ENCODE data around the gene REX1BD. TPM values are rescaled to one million over a fixed set of nuclear protein-coding genes. Genes with fewer than 3 reads are reported as not detected.
A peak's percentile ranks its signal among the peaks of the same experiment; 100 is the strongest.

REX1BD gene
- total and polyA plus RNA-seq, 2 of the 4 experiments (the other 2 are of a cell fraction) = 14.2 to 44.6 TPM

GRCh38 chr19:18612772-18613588 lies 24.4 kb downstream of the REX1BD start, which contains the start of gene TMEM59L:
Gene TMEM59L (plus strand): TSS chr19:18612870. CDS start chr19:18612959, 89 bp downstream.
- ChIA-PET POLR2A (ENCODE audit: unreplicated experiment) (no interaction called here), CTCF (no interaction called here)
- Histone ChIP-seq H2AFZ (replicated peaks; ENCODE audit: low read length, poor library complexity) (peak within 1 kb of the TSS; percentile 93), H2BK20ac (ENCODE audit: low read depth, low read length) (no peak within 1 kb of the TSS), H4K91ac (ENCODE audit: insufficient read depth, low read depth, low read length) (no peak within 1 kb of the TSS; the same call in 1 of the 2 replicates), H4K8ac (ENCODE audit: low read depth in 2 of 2, low read length in 2 of 2) (peak within 1 kb of the TSS in 1 of 2 experiments; percentile 79; a peak in 1 of 4 replicates), H3K4me3 (ENCODE audit: insufficient read depth, low read depth, low read length) (peak within 1 kb of the TSS; percentile 69), H4K20me1 (ENCODE audit: insufficient read depth, low read length) (peaks cover 4% of the 10 kb centered on the region; the same call in 1 of the 2 replicates), H3K27me3 (ENCODE audit: control insufficient read depth, insufficient read depth, low read length) (peaks cover 57% of the 10 kb centered on the region), H3K14ac (replicated peaks; ENCODE audit: low read depth, low read length) (no peak within 1 kb of the TSS; the same call in 1 of the 2 replicates), H3K9me3 (ENCODE audit: control insufficient read depth, insufficient read depth, low read length) (peaks cover 4% of the 10 kb centered on the region; the same call in 1 of the 2 replicates), H3K9ac (ENCODE audit: low read depth, low read length) (peak within 1 kb of the TSS; percentile 41), H4K5ac (ENCODE audit: low read depth, low read length) (no peak within 1 kb of the TSS), H3K27ac (ENCODE audit: insufficient read depth, low read length) (no peak within 1 kb of the TSS; the same call in 1 of the 2 replicates), H3K18ac (ENCODE audit: low read depth, low read length) (no peak within 1 kb of the TSS), H3K56ac (ENCODE audit: extremely low read depth, insufficient read depth, low read length) (no peak within 1 kb of the TSS; the same call in 1 of the 2 replicates), H3K23ac (ENCODE audit: low read depth, low read length) (peak within 1 kb of the TSS; percentile 38; the same call in 1 of the 2 replicates), H2BK15ac (ENCODE audit: low read depth, low read length) (no peak within 1 kb of the TSS), H2AK5ac (ENCODE audit: low read depth, low read length) (peak within 1 kb of the TSS; percentile 76), H3K36me3 (ENCODE audit: control insufficient read depth, insufficient read depth, low read length) (no peaks in the 10 kb centered on the region), H2BK5ac (ENCODE audit: low read depth, low read length, poor library complexity, severe bottlenecking) (no peak within 1 kb of the TSS), H3K4me1 (ENCODE audit: control insufficient read depth, insufficient read depth, low read length) (peaks cover 7% of the 10 kb centered on the region; the same call in 1 of the 2 replicates), H3K79me1 (ENCODE audit: low read depth in 1 of 2, low read length in 2 of 2) (no peaks in the 10 kb centered on the region), H3K4me2 (ENCODE audit: low read depth, low read length) (peak within 1 kb of the TSS; percentile 91), H3K9me1 (ENCODE audit: insufficient read depth, low read length) (no peaks in the 10 kb centered on the region), H2AK9ac (replicated peaks; ENCODE audit: low read depth, low read length, poor library complexity) (peak within 1 kb of the TSS; percentile 50), H3K4ac (ENCODE audit: low read depth, low read length) (no peak within 1 kb of the TSS), H2BK120ac (ENCODE audit: low read depth, low read length) (no peak within 1 kb of the TSS)
- no TSS peak for BruUV-seq (replicated peaks)
- 2% methylated on average over 30 of the region's 70 CpGs; no CpG with 5 or more reads in 1 of the 2 experiments for WGBS, 2 experiments (ENCODE audit: extremely low coverage in 2 of 2, insufficient read length in 1 of 2)
- dilution Hi-C loops (cut with HindIII; ENCODE audit: low sequenced_read_pairs, unreplicated experiment) (no loop called here), in situ Hi-C loops (cut with MboI; ENCODE audit: low sequenced_read_pairs) (no loop called here), intact Hi-C loops (cut with micrococcal nuclease) (no loop called here)
- peak; percentile 72 for ATAC-seq (ENCODE audit: low read depth)
- DNase-seq = no peak
- TF ChIP-seq FOS (IDR thresholded peaks at IDR 0.05; ENCODE audit: low read depth, low read length) = no peak
- TF ChIP-seq RAD21 (IDR thresholded peaks at IDR 0.05; ENCODE audit: low read length) = no peak
- TF ChIP-seq CTCF (conservative IDR thresholded peaks at IDR 0.05; ENCODE audit: low read depth, low read length) = no peak
- TF ChIP-seq MXI1 (IDR thresholded peaks at IDR 0.05; ENCODE audit: borderline replicate concordance, low read depth, low read length) = no peak
- TF ChIP-seq CEBPB (IDR thresholded peaks at IDR 0.05; ENCODE audit: low read depth, low read length) = no peak
- TF ChIP-seq ELK1 (IDR thresholded peaks at IDR 0.05; ENCODE audit: borderline replicate concordance, low read depth, low read length) = no peak
- no peak for TF ChIP-seq POLR2A (IDR thresholded peaks at IDR 0.05; ENCODE audit: low read depth, low read length)
- TF ChIP-seq NFE2L2 (IDR thresholded peaks at IDR 0.05; ENCODE audit: low read depth, low read length) = no peak
- no peak for TF ChIP-seq MAFK (IDR thresholded peaks at IDR 0.05; ENCODE audit: low read depth, low read length)
- no peak for TF ChIP-seq RCOR1 (IDR thresholded peaks at IDR 0.05; ENCODE audit: insufficient replicate concordance, low read length)
- no peak for TF ChIP-seq USF2 (IDR thresholded peaks at IDR 0.05; ENCODE audit: low read depth, low read length)
- TF ChIP-seq CHD1 (IDR thresholded peaks at IDR 0.05; ENCODE audit: low read depth, low read length) = no peak
- no peak for TF ChIP-seq SMC3 (IDR thresholded peaks at IDR 0.05; ENCODE audit: low read depth, low read length)
- no peak for TF ChIP-seq RFX5 (IDR thresholded peaks at IDR 0.05; ENCODE audit: low read depth, low read length)

All from IMR-90 (cell line).